Gastroesophageal sphincter (tissue), 4 donors: ENCODE data around the gene APOB. TPM values are rescaled to one million over a fixed set of nuclear protein-coding genes. Genes with fewer than 3 reads are reported as not detected.
"Not testable (repeated sequence)": the region's sequence is repeated elsewhere in the genome, so short reads cannot be mapped to it uniquely, and the experiment has no call there.

Experiments used
- ATAC-seq: fragments of 150-250 bp; one replicate; pipeline ENCODE4 v1.9.1; 2016; ENCODE audit warnings: mild to moderate bottlenecking, moderate library complexity
- H3K27ac ChIP-seq, 4 donors: fragments of 200-600 bp; sonication (generic) in 3 of 4; 1 replicate in 3 of 4; 2 replicates in 1 of 4; pipeline ENCODE4 v1.5.1; 2016 to 2019
- H3K27me3 ChIP-seq: fragments of 200-600 bp; sonication (generic); one replicate; pipeline ENCODE4 v1.5.1; 2019
- H3K36me3 ChIP-seq, 2 donors: fragments of 200-600 bp; sonication (generic); one replicate each; pipeline ENCODE4 v1.5.1; 2019; ENCODE audit warnings: control low read depth in 1 of 2
- H3K4me1 ChIP-seq, 3 donors: fragments of 200-600 bp; sonication (generic); 1 replicate in 2 of 3; 2 replicates in 1 of 3; pipeline ENCODE4 v1.5.1; 2016 to 2019; ENCODE audit warnings: control low read depth in 2 of 3
- H3K4me3 ChIP-seq, 2 donors: fragments of 200-600 bp; sonication (generic); one replicate each; pipeline ENCODE4 v1.5.1; 2019; ENCODE audit warnings: mild to moderate bottlenecking in 1 of 2, moderate library complexity in 1 of 2
- H3K9me3 ChIP-seq, 3 donors: fragments of 200-600 bp; sonication (generic); one replicate each; pipeline ENCODE4 v1.5.1; 2017 to 2019; ENCODE audit warnings: control low read depth in 2 of 3
- EP300 ChIP-seq: sonication (generic); formaldehyde crosslinking; IDR thresholded peaks from one replicate; pipeline ENCODE4 v1.6.1; 2017; ENCODE audit warnings: antibody characterized with exemption, mild to moderate bottlenecking
- POLR2A ChIP-seq, 2 donors: fragments of 450-650 bp; IDR thresholded peaks; one replicate each; pipeline ENCODE4 v1.6.1; 2017; ENCODE audit warnings: antibody characterized with exemption in 2 of 2, mild to moderate bottlenecking in 2 of 2, moderate library complexity in 1 of 2
- POLR2AphosphoS5 ChIP-seq: sonication (generic); formaldehyde crosslinking; IDR thresholded peaks from one replicate; pipeline ENCODE4 v1.6.1; 2017; ENCODE audit warnings: antibody characterized with exemption
- WGBS, 2 donors: methylation state at CpG; one replicate each; pipeline ENCODE4 v1.1.5; 2018; ENCODE audit warnings: low coverage in 1 of 2; 5-methylcytosine and 5-hydroxymethylcytosine counted together
- total RNA-seq, 4 donors: library from RNA; depleted of rRNA; stranded (reverse); fragments of >200 nt; gene quantifications; one replicate each; pipeline ENCODE4 v1.1.0, GENCODE V29; 2016
- TF ChIP-seq, protein P1 (sequence below), 4 experiments: fragments of 200-600 bp in 2 of 4; fragments of 450-650 bp in 2 of 4; sonication (generic) in 1 of 4; IDR thresholded peaks; one replicate each; pipeline ENCODE4 v1.5.1; 2017 to 2019; ENCODE audit warnings: antibody characterized with exemption in 4 of 4, mild to moderate bottlenecking in 2 of 4, moderate library complexity in 2 of 4

Gene APOB
- total RNA-seq, 4 donors from 2014 or later: 1.2 to 7.8 (median 2.8) TPM

DNA sequence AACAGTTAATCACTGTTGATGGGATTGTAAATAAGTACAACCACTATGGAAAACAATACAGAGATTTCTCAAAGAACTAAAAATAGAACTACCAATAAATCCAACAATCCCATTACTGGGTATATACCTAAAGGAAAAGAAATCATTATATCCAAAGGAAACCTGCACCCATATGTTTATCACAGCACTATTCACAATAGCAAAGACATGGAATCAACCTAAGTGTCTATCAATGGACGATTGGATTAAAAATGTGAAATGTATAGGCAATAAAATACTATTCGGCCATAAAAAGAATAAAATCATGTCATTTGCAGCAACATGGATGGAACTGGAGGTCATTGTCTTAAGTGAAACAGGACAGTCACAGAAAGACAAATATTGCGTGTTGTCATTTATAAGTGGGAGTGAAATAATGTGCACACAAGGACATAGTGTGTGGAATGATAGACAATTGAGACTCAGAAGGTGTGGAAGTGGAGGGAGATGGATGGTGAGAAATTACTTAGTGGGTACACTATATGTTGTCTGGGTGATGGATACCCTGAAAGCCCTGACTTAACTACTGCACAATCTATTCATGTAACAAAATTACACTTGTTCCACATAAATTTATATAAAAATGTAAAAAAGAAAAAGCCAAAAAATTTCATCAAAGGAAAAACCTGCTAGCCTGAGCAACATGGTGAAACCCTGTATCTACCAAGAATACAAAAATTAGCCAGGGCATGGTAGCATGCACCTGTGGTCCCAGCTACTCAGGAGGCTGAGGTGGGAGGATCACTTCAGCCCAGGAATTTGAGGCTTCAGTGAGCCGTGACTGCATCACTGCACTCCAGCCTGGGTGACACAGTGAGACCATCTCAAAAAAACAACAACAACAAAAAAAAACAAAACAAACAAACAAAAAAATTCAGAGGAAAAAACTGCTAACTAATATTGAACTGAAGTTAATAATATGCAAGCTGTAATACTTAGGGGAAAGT is 12.6 kb downstream of the APOB start:
- TF ChIP-seq POLR2AphosphoS5 (no peak), EP300 (no peak), POLR2A (IDR thresholded peaks at IDR 0.05) (no peak)
- TF ChIP-seq, protein P1, sequence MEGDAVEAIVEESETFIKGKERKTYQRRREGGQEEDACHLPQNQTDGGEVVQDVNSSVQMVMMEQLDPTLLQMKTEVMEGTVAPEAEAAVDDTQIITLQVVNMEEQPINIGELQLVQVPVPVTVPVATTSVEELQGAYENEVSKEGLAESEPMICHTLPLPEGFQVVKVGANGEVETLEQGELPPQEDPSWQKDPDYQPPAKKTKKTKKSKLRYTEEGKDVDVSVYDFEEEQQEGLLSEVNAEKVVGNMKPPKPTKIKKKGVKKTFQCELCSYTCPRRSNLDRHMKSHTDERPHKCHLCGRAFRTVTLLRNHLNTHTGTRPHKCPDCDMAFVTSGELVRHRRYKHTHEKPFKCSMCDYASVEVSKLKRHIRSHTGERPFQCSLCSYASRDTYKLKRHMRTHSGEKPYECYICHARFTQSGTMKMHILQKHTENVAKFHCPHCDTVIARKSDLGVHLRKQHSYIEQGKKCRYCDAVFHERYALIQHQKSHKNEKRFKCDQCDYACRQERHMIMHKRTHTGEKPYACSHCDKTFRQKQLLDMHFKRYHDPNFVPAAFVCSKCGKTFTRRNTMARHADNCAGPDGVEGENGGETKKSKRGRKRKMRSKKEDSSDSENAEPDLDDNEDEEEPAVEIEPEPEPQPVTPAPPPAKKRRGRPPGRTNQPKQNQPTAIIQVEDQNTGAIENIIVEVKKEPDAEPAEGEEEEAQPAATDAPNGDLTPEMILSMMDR (IDR thresholded peaks at IDR 0.05): no peak
- H3K27me3 ChIP-seq: no peaks in the 10 kb centered on the region
- peaks cover 0 to 8% (median 0%) of the 10 kb centered on the region in 3 donors for H3K4me1 ChIP-seq
- WGBS, 2 donors: 77 to 94% methylated on average over 3 to 4 of the region's 4 CpGs
- H3K36me3 ChIP-seq: no peaks in the 10 kb centered on the region
- no peak overlapping the region for H3K27ac ChIP-seq
- no peak for ATAC-seq
- H3K9me3 ChIP-seq: no peaks in the 10 kb centered on the region
- H3K4me3 ChIP-seq: no peak overlapping the region

DNA sequence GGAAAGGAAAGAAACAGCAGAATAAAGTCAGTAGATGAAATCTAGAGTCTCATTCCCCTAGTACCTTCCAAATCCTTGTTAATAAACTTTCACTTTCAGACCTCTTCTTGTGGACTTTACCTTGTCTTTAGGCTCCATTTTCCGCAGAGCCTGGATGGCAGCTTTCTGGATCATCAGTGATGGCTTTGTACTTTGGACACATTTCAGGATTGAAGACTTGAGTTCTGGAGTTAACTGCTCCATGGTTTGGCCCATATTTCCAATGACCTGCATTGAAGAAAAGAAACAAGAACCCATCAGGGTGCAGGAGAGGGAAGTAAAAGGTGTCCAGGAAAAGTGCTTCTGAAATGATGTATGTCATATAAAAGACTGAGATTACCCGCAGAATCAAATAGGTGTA is 14.4 kb downstream of the APOB start:
- Histone ChIP-seq H3K4me3 (no peak overlapping the region), H3K4me1 (peaks cover 0 to 15% (median 0%) of the 10 kb centered on the region in 3 donors), H3K36me3 (no peaks in the 10 kb centered on the region), H3K9me3 (no peaks in the 10 kb centered on the region), H3K27ac (no peak overlapping the region), H3K27me3 (no peaks in the 10 kb centered on the region)
- TF ChIP-seq EP300 (no peak), POLR2A (IDR thresholded peaks at IDR 0.05) (no peak), POLR2AphosphoS5 (no peak)
- TF ChIP-seq, protein P1 (IDR thresholded peaks at IDR 0.05): no peak
- no peak for ATAC-seq
- WGBS, 2 donors: 95 to 100% methylated on average over 2 of the region's 2 CpGs

DNA sequence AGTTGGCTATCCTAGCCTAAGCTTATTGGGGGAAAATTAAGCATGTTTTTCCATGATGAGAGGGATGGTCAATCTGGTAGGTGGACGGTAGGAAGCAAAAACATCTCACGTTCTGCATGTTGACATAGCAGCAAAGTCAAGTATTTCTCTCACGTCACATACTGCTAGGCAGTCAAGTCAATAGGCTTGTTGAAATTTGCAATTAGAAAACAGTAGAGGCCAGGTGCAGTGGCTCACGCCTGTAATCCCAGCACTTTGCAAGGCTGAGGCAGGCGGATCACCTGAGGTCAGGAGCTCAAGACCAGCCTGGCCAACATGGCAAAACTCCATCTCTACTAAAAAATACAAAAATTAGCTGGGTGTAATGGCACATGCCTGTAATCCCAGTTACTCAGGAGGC is 14.9 kb downstream of the APOB start:
- ATAC-seq, H3K36me3 ChIP-seq, H3K27ac ChIP-seq, H3K9me3 ChIP-seq, H3K27me3 ChIP-seq, H3K4me3 ChIP-seq: not testable (repeated sequence)
- 83 to 84% methylated on average over 5 of the region's 5 CpGs for WGBS, 2 donors
- H3K4me1 ChIP-seq: peaks cover 0 to 15% (median 0%) of the 10 kb centered on the region in 3 donors

DNA sequence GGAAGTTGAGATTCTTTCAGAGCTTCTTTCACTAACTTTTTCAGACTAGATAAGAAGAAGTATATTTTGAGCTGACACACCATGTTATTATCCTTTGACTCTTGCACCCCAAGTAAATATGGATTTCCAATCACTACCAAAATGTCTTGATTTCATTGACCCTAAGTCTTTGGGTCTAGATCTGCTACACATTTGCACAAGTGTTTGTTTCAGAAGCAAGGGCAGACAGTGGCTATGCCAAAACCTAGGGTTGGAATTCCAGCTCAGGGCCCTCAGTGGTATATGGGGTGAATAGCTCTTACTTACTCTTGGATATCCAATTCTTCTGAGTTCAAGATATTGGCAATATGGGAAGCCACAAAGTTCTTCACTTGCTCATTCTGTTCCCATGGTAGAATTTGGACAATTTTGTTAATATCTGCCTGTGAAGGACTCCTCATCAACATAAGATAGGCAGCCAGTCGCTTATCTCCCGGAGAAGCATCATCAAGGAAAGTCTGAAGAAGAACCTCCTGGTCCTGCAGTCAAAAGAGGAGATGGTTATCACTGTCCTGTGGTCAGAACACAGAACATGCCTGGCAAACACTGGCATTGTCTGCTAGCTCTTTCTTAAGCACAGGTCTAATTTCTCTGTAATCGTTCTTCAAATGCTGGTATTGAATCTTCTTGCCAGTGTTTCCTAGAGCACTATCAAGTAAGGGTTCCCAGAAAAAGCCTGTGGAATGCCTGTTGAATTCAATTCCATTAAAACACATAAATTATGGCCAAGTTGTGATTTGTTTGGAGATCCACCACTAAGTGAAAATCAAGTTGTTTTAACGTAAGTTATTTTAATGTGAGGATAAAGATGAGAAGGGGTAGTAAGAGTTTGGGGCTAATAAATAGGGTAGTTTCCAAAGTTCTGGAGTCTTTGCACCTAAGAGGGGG is 15.6 kb downstream of the APOB start:
- no peaks in the 10 kb centered on the region for H3K9me3 ChIP-seq
- no peak overlapping the region for H3K4me3 ChIP-seq
- H3K36me3 ChIP-seq: no peaks in the 10 kb centered on the region
- no peaks in the 10 kb centered on the region for H3K27me3 ChIP-seq
- WGBS, 2 donors: 85 to 100% methylated on average over 2 of the region's 4 CpGs
- no peak overlapping the region for H3K27ac ChIP-seq
- no peak for ATAC-seq
- H3K4me1 ChIP-seq: peaks cover 0 to 15% (median 0%) of the 10 kb centered on the region in 3 donors
- TF ChIP-seq POLR2A (IDR thresholded peaks at IDR 0.05) (no peak), POLR2AphosphoS5 (no peak), EP300 (no peak)
- TF ChIP-seq, protein P1 (IDR thresholded peaks at IDR 0.05): no peak
